ENCODE results near the gene BTBD16.

Gene BTBD16

DNA sequence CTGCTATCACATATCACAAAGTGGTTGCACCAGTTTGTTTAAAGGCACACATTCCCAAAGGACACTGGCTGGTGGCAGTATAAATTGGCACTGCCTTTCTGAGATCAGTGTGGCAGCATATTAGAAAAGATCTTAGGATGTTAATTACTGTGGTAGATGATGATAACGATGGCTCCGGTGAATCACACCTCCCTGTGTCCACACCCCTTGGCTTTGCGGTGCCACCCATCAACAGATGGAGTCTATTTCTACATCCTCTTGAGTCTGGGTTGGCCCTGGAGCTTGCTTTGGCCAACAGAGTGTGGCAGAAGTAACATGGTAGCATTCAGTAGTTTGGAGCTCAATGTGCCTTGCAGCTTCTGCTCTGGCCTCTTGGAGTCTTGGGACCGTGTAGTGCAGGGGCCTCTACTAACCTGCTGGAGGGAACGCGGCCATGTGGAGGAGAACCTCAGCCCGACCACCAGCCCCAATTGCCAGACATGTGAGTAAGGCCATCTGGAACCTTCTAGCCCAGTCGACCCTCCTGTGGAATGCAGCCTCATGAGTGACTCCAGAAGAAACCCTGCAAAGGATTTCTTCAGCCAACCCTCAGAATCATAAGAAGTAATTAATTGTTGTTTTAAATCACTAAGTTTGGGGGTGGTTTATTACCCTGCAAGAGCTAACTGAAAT is 76.2 kb downstream of the BTBD16 start:
- DNase-seq: no peak

DNA sequence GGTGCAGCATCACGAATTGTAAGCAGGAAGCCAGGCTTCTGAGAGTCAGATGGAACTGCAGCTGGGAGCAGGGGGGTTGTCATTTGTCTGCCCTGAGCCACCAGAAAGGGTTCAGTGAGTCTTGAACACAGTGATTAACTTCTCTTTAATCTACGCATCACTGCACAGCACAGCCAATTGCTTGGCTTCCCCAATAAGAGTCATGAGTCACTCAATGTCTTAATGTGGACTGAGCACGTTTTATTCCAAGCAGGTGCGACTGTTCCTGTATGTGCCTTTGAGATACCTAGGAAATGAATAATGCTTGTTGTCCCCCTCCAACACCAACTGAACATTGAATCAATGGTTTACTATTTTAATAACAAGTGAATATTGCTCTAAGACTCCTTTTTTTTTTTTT is 77.4 kb downstream of the BTBD16 start:
- no peak for DNase-seq

DNA sequence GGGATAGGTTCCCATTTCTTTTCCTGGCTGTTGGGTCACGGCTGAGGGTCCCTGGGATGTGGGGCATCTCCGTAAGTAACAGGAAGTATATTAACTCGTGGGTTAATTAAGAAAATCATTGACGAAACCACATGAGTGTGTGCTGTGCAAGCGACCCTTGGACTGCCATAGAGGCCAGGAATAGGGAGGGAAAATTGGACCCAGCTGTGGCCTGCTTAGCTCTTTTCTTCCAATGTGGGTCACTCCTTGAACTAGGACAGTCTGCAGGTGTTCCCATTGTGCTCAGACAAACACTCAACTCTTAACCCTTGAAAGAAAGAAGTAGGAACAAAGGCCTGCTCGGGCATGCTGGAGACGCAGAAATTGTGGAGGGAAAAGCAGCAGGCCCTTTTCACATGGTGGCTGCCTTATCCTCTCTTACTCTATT is 77.9 kb downstream of the BTBD16 start:
- DNase-seq: no peak

DNA sequence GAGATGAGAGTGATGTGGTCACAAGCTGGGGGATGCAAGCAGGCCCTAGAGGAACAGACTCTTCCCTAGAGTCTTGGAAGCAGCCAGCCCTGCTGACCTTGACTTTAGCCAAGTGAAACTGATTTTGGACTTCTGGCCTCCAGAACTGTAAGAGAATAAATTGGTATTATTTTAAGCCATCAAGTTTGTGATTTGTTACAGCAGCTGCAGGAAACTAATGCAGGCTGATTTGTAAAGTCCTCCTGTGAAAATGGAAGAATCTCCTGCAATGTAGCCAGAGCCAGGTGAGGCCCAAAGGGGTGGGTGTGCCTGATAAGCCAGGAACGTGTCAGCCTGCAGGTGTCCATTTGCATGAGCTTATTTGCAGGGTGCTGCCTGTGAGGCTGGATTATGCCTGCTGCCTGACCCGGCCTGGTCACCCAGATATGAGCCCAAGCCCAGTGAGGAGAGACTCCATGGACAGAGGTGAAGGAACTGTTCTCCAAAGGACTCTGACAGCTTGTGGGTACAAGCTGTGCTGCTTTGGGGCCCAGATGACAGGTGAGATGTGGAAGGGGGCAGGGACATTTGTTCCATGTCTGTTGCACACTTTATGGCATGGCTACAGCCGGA is 78.8 kb downstream of the BTBD16 start:
- no peak for DNase-seq

DNA sequence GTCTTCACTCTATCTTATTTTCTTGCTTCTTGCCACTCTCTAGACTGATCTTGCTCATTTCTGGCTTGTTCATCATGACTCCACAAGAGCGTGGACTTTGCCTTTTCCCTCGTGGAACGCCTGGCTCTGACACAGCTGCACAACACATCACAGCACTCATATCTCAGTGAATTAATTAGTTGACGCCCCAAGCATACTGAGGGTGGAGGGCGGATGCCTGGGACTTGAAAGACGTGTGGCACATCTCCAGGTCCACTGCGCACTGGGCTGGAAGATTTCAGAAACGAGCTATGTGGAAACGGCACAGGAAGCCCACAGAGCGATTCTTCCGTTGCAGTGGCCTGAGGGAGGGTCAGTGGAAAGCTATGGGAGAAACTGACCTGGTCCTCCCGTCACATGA is 79.8 kb downstream of the BTBD16 start:
- DNase-seq: no peak

DNA sequence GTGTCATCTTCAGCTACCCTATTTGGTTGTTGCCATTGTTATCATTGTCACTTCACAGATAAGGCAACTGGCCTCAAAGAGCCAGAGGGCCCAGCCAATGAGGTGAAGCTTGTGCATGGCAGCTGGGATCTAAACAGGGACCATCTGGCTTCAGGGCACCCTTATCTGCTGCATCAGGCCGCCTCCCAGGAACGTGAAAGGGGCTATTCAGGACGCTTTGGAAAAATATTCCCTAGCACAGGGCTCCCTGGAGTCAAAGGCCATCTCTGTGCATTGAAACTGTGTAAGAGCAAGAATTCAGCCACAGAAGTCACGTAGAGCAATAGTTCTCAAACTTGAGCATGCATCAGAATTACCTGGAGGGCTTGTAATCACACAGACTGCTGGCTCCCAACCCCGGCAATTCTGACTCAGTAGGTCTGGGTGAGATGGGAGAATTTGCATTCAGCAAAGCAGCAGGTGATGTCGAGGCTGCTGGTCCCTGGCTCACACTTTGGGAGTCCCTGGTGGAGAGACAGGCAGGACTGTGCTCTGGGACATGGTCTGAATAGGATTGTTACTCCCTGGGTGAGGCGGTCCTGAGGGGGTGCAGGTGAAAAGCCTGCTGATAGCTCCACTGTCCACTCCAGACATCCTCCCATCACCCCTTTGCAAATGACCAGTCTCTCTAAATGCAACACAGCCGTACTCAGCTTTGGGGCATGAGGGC is 81.9 kb downstream of the BTBD16 start:
- no peak for DNase-seq

DNA sequence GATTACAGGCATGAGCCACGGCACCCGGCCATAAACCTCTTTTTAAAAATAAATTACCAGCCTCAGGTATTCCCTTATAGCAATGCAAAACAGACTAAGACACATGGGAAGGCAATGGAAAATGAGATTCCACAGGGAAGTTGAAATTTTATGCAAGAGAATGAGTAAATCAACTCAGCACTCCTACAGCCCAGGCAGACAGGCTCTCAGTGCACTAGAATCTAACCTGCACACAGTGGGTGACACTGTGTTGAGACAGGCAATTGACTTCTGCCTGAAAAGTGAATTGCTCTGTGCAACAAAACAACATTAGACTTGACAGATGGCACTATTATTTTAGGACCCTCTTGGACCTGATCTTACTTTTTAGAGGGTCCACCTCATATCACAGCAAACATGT is 83.3 kb downstream of the BTBD16 start:
- DNase-seq: no peak

DNA sequence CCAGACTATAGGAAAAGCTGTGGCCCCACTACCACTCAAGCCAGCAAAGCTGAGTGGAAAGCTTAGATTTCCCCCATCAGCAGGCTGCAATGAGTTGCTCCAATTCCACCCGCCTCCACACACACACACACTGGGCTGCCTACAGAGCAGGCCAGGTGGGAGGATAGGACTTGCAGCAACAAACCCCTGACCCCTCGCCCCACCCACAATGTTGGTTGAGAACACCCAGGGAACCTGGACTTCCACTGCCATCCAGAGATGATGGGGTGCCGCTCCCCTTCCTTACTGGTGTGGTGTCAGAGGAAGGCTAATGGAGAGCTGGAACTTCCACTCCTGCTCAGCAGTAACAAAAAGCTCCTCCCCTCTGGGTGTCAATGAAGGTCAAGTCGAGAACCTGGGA is 86.6 kb downstream of the BTBD16 start:
- DNase-seq: no peak

DNA sequence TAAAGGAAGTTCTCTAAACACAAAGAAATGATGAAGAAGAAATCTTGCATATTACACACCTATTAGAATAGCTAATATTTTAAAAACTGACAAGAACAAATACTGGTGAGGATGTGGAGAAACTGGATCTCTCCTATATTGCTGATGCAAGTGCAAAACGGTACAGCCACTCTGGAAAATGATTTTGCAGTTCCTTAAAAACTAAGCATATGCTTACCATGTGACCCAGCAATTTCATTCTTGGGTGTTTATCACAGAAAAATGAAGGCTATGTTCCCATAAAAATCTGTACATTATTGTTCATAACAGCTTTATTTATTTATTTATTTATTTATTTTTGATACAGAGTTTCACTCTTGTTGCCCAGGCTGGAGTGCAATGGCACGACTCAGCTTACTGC is 88.5 kb downstream of the BTBD16 start:
- DNase-seq: no peak

DNA sequence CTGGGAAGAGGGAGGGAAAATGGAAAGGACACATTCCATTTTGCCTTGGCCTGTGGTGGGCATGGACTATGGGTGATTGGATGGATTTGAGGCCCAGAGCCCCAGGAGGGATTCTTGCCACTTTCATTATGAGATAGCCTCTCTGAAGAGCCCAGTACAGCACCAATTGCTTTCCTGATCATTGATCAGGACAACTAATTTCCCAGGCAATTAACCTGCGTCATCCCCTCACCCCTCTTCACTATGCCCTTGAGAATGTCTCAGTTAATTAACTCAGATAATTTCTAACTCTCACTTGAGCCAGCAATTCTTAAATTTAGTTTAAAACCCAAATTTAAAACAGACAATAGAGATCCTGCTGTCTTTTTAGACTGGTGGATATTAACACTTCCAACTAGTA is 90.0 kb downstream of the BTBD16 start:
- no peak for DNase-seq

DNA sequence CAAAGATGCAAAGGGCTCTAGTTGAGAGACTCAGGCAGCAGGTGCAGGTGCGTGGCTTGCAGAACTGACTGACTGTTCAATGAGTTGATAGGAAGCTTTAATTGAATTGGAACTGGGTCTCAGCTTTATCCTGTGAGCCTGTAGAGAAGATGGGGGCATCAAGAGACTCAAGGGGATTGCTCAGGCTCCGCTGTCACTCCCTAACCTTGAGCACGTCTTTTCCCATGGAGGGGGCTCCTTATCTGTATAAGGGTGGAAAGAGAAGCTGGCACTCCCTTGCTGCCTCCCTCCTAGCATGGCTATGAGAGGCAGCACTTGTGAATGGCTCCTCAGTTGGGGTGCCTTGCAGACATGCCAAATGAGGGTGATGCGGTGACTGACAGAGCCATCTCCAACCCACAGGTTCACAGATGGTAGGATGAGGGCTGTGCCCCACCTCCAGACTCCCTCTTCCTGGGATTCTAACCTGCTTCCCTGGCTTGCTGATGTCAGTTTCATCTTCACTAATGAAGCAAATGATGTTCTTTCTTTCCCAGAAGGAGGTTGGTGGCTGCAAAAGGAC is 91.0 kb downstream of the BTBD16 start:
- no peak for DNase-seq

DNA sequence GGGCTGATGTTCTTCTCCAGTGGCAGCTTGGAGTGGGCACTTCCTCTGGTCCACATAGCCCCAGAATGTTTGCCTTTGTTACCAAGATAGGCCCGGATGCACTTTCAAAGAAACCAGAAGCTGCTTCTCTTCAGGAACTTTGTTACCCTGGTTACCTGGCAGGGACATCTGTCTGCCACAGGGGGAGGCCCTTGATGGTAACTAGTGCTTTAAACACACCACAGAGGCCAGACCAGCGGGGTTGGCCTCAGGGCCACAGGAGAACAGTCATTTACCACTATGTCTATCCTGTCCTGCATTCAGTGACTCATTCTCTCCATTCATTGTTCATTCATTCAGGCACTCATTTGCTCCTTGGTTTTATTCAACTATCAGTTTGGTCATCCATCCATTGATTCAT is 91.5 kb downstream of the BTBD16 start:
- DNase-seq: no peak

DNA sequence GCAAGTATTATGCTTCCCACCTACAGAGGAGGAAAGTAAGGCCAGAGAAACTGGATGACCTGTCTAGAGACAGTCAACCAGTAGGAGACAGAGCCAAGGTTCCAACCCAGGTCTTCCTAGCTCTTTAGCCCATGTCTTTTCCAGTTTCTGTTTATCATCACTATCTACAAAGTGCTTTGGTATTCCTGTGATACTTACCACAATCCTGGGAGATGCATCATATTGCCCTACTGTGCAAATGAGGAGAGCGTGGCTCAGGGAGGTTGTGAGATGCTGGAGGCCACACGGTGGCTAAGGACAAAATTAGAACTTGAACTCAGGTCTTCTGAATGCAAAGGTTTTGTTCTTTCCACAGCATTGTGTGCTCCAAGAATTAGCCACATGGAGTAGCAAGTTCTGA is 92.2 kb downstream of the BTBD16 start:
- DNase-seq: no peak

DNA sequence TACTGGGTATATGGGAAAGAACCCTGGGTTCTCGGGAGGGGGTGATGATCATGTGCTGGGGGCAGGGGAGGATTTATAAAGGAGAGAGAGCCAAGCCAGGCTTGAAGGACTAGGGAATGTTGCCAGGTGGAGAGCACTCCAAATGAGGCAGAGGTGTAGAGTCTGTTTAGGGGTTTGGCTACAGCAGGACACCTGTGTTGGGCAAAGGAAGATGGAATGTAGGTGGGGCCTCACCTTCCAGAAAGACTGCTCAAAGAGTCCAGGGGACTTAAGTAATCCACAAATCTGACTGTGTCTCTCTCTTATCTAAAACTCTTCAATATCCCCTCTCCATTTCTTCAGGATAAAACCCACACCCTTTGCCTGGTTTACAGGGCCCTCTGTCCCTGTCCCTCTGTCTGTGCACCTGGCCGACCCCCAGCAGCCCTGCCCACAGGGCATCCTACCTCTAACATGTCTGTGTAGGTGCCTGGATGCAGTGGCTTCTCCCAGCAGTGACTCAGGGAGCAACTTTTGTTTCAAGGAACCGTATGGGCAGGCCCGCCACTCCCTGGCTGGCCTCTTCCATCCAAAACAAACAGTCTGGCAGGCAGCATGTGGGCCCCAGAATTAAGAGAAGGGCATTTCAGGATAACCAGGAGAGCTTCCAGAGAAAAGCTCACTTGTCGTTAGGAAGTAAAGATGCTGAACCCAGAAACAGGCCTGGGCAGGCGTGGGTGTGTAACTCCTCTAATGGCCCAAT is 92.8 kb downstream of the BTBD16 start:
- DNase-seq: no peak

DNA sequence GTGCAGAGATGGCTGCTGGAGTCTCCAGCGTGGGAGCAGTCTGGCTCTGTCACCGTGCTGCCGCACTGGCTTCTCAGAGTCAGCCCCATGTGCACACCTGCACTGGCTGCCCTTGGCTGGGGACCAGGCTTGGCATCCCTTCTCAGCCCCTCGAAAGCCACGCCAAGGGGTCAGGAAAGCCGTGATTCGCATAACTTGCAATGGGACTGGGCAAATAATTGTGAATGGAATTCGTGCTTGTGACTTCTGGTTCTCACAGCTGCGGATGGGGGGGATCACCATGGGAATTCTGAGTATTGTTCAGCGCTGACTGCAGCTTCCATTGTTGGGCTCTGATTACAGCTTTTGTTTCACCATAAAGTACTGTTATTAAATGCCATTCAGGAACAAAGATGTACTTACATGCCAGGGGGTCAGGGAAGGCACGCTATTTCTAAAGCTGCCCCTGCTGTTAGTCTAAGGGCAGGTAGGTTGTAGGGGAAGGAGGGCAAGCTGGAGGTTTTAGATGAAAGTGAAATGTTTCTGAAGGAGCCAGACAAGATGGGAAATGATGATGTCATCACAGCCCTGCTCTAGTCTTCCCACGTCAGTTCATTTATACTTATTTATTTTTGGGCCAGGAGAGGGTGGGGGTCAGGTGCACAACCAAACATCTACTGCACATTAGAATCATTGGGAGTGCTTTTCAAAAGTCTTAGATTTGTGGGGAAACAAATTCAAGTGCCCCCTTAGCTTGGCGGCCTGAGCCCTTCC is 97.6 kb downstream of the BTBD16 start:
- DNase-seq: peak; percentile 63

DNA sequence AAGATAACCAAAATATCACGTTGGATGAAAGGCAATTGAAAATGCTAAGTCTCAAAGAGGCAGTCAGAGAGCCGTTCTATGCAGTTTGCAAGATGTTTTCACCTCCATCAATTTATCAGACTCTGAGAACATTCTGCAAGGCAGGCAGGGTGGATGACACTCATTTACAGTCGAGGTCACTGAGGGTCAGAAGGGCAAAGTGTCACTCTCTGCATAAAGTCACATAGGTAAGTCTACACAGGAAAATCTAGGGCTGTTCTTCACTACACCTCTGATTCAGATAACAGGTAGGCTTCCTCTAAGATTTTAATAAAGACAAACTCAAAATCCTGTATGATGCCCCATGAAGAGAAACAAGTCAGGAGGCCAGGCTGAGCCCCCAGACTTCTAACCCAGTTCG is 102.0 kb downstream of the BTBD16 start:
- DNase-seq: no peak

DNA sequence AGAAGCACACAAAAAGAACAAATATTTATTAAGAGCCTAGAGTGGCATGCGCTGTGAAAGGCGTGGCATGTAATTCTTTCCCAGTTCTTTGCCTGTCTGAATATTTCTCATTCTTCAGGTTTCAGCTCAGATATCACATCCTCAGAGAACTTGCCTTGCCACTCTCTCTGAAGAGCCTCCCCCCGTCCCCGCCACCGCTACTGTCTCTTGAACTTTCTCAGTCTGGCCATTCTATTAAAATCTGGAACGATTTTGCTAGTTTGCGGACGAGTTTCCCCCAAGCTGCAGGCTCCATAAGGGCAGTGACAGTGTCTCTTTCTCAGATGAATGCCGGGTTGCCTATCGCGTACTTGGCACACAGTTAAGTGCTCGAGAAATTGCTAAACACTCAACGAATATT is 102.6 kb downstream of the BTBD16 start:
- peak; percentile 77 for DNase-seq

DNA sequence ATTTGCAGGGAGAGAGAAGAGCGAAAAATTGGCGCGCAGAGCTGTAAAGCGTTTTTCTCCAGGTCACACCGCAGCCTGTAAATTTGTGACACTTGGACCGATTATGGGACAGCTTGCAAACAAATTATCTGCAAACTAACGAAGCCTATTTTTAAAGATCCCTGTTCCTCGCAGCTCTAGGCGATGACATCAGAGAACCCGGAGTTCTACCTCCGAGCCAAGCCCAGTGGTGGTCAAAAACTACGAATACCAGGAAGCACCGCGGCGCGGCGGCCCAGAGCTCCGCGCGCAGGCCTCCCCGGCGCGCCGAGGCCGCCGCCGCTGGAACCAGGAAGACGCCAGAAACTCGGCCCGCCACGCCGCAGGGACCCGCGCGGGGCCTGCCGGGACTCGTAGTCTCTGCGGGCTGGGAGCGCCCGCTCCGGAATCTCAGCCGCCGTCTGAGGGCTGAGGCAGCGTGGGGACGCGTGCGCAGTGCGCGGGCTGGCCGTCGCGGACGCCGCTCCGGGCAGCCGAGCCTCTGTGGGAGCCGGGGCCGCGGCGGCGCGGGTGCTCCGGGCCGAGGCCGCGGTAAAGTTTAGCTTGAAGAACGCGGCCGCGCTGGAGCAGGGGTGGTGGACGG is 103.3 kb downstream of the BTBD16 start, which contains the start of gene PLEKHA1:
TSS of gene PLEKHA1 (plus strand) at position 472 of the 622 bp plus-strand sequence. CDS start 18,493 bp downstream, outside the sequence.
- peak; percentile 97 for DNase-seq

DNA sequence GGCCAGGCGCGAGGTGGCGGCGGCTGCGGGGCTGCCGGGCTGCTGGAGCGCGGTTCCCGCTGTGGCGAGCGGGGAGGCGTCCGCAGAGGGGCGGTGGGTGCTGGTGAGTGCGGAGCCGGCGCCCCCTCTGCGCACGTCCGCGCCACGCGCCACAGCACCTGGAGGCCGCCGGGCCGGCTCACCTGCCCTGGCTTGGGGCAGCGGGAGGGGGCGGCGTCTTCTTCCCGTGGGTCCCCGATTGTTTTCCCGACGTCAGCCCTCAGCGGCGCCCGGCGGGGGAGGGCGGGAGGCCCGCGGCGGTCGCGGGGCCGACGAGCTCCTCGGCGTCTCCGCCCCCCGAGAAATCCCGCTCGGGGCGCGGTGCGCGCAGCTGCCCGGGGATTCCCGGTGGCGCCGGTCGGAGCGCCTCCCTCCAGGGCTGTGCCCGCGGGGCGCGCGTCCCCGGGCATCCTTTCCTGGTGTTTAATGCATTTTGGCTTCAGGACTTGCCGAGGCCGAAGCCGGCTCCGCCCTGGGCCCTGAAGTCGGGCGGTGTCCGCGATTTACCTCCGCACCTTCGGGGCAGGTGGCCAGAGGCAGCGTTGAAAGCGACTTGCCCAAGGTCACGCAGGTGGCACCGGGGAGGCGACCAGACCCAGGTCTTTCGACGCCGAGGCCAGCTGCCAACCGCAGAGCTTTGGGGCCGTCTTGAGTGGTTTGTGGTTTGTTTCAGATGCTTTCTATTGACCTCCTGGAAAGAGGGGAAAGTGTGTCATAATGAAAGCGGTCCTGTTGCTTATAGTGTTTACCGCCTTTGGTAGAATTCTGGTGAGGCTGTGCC is 104.0 kb downstream of the BTBD16 start:
- DNase-seq: peak; percentile 56

DNA sequence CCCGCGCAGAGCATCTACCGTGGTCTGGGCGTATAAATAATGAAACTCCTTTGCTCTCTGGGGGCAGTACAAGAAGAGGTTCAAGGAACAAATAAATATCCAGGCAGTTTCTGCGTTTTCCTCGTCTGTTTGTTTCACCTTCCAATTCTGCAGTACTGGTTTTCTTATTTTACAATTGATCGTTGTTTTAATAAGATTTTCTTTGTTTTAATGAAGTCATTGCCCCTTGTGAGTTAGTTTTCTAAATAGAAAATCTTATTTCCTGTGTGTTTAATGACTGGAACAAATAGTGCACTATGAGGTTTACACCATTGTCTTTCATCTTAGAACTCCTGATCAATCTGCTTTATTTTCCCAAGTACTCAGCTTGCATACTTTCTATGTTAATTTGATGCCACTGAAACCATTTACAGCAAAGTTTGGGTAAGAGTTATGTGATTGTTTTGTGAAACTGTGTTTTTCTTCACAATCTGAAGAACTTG is 104.6 kb downstream of the BTBD16 start:
- no peak for DNase-seq
